Kasumi-1 (cell line): ENCODE results near the gene OTOP3.

Experiments
- DNase-seq, 2 experiments: peaks; one replicate each; lab custom pipeline; 2025; lab: John Stamatoyannopoulos, UW

Gene OTOP3

GRCh38 chr17:74917430-74917829, 18.3 kb upstream of the OTOP3 start:
- DNase-seq: peak; percentile 36 to 72

- DNase-seq: no peak
Measured at GRCh38 chr17:74918906-74919305, 16.8 kb upstream of the OTOP3 start.

- DNase-seq: no peak
Measured at GRCh38 chr17:74919440-74920305, 16.0 kb upstream of the OTOP3 start.

GRCh38 chr17:74920306-74920620, 15.4 kb upstream of the OTOP3 start:
- no peak for DNase-seq

- no peak for DNase-seq
Measured at GRCh38 chr17:74920642-74921025, 15.1 kb upstream of the OTOP3 start.

GRCh38 chr17:74921026-74921681, 14.5 kb upstream of the OTOP3 start:
- no peak for DNase-seq

GRCh38 chr17:74921769-74922168, 13.9 kb upstream of the OTOP3 start:
- no peak for DNase-seq

- DNase-seq: no peak
Measured at GRCh38 chr17:74922172-74922571, 13.5 kb upstream of the OTOP3 start.

- DNase-seq: peak in 1 of 2 experiments; percentile 55
Measured at GRCh38 chr17:74922694-74923537, 12.8 kb upstream of the OTOP3 start, which contains the start of gene USH1G. Gene USH1G (minus strand): TSS chr17:74923255. CDS start chr17:74923073, 182 bp downstream.

- DNase-seq: peak; percentile 43 to 55
Measured at GRCh38 chr17:74923538-74924249, 12.0 kb upstream of the OTOP3 start.

GRCh38 chr17:74924250-74924948, 11.3 kb upstream of the OTOP3 start, which contains the start of gene OTOP2:
Gene OTOP2 (plus strand): TSS chr17:74924273. CDS start chr17:74924633, 360 bp downstream.
- DNase-seq: peak; percentile 73 to 83

GRCh38 chr17:74925242-74925641, 10.5 kb upstream of the OTOP3 start:
- DNase-seq: no peak

- DNase-seq: no peak
Measured at GRCh38 chr17:74928786-74929185, 6.9 kb upstream of the OTOP3 start.

GRCh38 chr17:74930535-74931036, 5.1 kb upstream of the OTOP3 start:
- no peak for DNase-seq

- DNase-seq: no peak
Measured at GRCh38 chr17:74935048-74935447, 650 bp upstream of the OTOP3 start.

GRCh38 chr17:74936470-74936799, 737 bp downstream of the OTOP3 start:
- no peak for DNase-seq

GRCh38 chr17:74937064-74938051, 1.7 kb downstream of the OTOP3 start:
- no peak for DNase-seq

- no peak for DNase-seq
Measured at GRCh38 chr17:74938194-74938950, 2.7 kb downstream of the OTOP3 start.

- DNase-seq: no peak
Measured at GRCh38 chr17:74939534-74939933, 3.8 kb downstream of the OTOP3 start.
